ENCODE results near the gene TCIRG1. TPM values are rescaled to one million over a fixed set of nuclear protein-coding genes. Genes with fewer than 3 reads are reported as not detected.

Gene TCIRG1
- total RNA-seq, 1 experiment from 2014 or later, result 51.1 TPM

DNA sequence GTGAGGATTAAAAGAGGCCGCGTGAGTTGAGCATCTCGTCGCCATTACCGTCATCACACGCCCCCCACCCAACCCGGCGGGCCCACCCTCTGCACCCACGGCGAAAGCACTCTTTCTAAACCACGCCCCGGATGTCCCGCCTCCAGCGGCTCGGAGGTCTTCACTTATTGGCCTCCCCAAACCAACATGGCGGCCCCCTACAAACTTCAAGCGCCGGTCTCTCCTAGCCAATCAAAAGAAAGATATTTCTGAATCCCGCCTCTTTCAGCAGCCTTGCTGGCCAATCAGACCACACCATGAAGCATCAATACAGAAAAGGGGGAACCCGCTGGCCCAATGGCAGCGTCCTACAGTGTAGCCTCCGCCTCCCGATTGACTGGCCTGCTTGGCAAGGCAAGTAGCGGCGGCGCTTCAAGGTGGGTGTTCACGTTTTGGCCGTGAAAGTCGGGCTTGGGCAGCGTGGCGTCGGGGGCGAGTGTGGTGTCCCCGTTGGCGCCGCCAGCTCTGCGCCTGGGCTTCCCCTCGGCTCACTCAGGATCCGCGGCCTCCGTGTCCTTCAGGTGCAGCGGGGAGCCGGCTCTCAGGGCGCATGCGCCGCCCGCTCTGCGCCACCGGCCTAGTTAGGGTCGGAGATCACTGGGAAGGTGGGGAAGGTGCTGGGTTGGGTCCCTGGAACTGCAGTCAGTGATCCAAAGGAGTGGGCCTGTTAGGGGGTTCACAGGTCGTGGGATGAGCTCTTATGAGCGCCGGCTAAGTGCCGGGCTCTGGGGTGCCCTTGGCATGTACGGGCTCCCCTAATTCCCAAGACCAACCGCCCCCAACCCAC lies 8.3 kb upstream of the TCIRG1 start, which contains the start of gene NDUFS8:
TSS of gene NDUFS8 (plus strand) at position 364 of the 826 bp plus-strand sequence. CDS start 1,471 bp downstream, outside the sequence.
- no peaks in the 10 kb centered on the region for H3K27me3 Mint-ChIP-seq (ENCODE audit: low read depth)
- ATAC-seq (peak; percentile 95), DNase-seq (ENCODE audit: low spot score) (peak; percentile 96)

DNA sequence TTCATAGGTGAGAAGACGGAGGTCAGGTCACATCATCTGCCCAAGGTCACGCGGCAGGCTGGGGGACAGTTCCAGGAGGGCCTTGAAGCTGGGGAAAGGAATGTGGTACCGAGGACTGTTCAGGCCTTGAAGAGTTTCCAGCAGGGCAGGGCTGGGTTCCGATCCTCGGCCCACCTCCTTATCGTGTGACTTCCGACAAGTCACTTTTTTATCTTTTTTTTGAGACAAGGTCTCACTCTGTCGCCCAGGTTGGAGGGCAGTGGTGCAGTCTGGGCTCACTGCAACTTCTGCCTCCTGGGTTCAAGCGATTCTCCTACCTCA lies 7.7 kb upstream of the TCIRG1 start:
- ATAC-seq (no peak), DNase-seq (ENCODE audit: low spot score) (no peak)
- TF ChIP-seq, protein P1, sequence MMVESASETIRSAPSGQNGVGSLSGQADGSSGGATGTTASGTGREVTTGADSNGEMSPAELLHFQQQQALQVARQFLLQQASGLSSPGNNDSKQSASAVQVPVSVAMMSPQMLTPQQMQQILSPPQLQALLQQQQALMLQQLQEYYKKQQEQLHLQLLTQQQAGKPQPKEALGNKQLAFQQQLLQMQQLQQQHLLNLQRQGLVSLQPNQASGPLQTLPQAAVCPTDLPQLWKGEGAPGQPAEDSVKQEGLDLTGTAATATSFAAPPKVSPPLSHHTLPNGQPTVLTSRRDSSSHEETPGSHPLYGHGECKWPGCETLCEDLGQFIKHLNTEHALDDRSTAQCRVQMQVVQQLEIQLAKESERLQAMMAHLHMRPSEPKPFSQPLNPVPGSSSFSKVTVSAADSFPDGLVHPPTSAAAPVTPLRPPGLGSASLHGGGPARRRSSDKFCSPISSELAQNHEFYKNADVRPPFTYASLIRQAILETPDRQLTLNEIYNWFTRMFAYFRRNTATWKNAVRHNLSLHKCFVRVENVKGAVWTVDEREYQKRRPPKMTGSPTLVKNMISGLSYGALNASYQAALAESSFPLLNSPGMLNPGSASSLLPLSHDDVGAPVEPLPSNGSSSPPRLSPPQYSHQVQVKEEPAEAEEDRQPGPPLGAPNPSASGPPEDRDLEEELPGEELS (CRISPR knock-in tag; IDR thresholded peaks at IDR 0.05), result no peak
- peak; percentile 13; the same call in 1 of the 2 replicates for TF ChIP-seq MYBL2 (CRISPR knock-in tag; IDR thresholded peaks at IDR 0.05)
- peak overlapping the region; percentile 96 for H3K4me3 Mint-ChIP-seq
- peaks cover 19% of the 10 kb centered on the region for H3K4me1 Mint-ChIP-seq
- CTCF ChIA-PET, result no interaction called here
- POLR2A ChIA-PET, result no interaction called here
- no peaks in the 10 kb centered on the region for H3K9me3 Mint-ChIP-seq
- H3K27ac Mint-ChIP-seq, result no peak overlapping the region
- H3K27me3 Mint-ChIP-seq (ENCODE audit: low read depth), result no peaks in the 10 kb centered on the region
- peaks cover 9% of the 10 kb centered on the region for H3K36me3 Mint-ChIP-seq

More for the DNA sequence above, 8.3 kb upstream of the TCIRG1 start, which contains the start of gene NDUFS8:
- Mint-ChIP-seq H3K4me1 (peaks cover 19% of the 10 kb centered on the region), H3K36me3 (peaks cover 9% of the 10 kb centered on the region), H3K27ac (peak within 1 kb of the TSS; percentile 96), H3K9me3 (no peaks in the 10 kb centered on the region), H3K4me3 (peak within 1 kb of the TSS; percentile 96)
- TF ChIP-seq FOXP1 (CRISPR knock-in tag; IDR thresholded peaks at IDR 0.05; ENCODE audit: borderline replicate concordance), result peak; percentile 78
- TF ChIP-seq, protein P2, sequence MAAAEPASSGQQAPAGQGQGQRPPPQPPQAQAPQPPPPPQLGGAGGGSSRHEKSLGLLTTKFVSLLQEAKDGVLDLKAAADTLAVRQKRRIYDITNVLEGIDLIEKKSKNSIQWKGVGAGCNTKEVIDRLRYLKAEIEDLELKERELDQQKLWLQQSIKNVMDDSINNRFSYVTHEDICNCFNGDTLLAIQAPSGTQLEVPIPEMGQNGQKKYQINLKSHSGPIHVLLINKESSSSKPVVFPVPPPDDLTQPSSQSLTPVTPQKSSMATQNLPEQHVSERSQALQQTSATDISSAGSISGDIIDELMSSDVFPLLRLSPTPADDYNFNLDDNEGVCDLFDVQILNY (CRISPR knock-in tag; IDR thresholded peaks at IDR 0.05), result 0 out of 2 replicates have a peak, but pooled peaks have one; percentile 27
- peak; percentile 47; the same call in 1 of the 2 replicates for TF ChIP-seq SP1 (CRISPR knock-in tag; conservative IDR thresholded peaks at IDR 0.05)
- peak; percentile 76 for TF ChIP-seq NFYB (CRISPR knock-in tag; conservative IDR thresholded peaks at IDR 0.05; ENCODE audit: low read depth)
- TF ChIP-seq, protein P1 (CRISPR knock-in tag; IDR thresholded peaks at IDR 0.05), result peak; percentile 45
- TF ChIP-seq GABPB1 (CRISPR knock-in tag; IDR thresholded peaks at IDR 0.05), result no peak
- peak; percentile 16; the same call in 1 of the 2 replicates for TF ChIP-seq MYBL2 (CRISPR knock-in tag; IDR thresholded peaks at IDR 0.05)
- TF ChIP-seq ETV6 (CRISPR knock-in tag; IDR thresholded peaks at IDR 0.05), result 0 out of 2 replicates have a peak, but pooled peaks have one; percentile 42
- TF ChIP-seq GRHL2 (CRISPR knock-in tag; IDR thresholded peaks at IDR 0.05; ENCODE audit: insufficient replicate concordance, severe bottlenecking), result no peak
- POLR2A ChIA-PET, result no interaction called here
- CTCF ChIA-PET, result interaction anchor here (0.6 to 1.2 kb wide), 3 partner anchors 10 to 95 kb away, joined by 3 to 5 read pairs (median 4); no protein-coding TSS in a partner anchor

DNA sequence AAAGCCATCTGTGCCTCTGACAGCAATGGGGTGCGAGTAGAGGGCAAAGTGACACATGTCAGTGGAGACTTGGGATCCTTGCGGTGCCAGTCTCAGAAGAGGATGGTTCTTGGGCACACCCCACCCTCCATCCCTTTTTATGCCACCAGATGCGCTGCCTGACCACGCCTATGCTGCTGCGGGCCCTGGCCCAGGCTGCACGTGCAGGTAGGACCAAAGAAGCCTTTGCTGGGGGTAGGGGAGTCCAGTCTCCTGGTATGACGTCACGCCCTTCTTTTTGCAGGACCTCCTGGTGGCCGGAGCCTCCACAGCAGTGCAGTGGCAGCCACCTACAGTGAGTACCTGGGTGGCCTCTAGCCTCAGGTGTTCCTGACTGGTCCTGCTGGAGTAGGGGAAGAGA lies 6.8 kb upstream of the TCIRG1 start:
- peaks cover 9% of the 10 kb centered on the region for H3K36me3 Mint-ChIP-seq
- peak overlapping the region; percentile 65 for H3K27ac Mint-ChIP-seq
- ATAC-seq, result no peak
- POLR2A ChIA-PET, result no interaction called here
- peaks cover 19% of the 10 kb centered on the region for H3K4me1 Mint-ChIP-seq
- no peaks in the 10 kb centered on the region for H3K27me3 Mint-ChIP-seq (ENCODE audit: low read depth)
- DNase-seq (ENCODE audit: low spot score), result no peak
- no peak for TF ChIP-seq NFATC4 (CRISPR knock-in tag; IDR thresholded peaks at IDR 0.05)
- no peak for TF ChIP-seq SOX15 (CRISPR knock-in tag; IDR thresholded peaks at IDR 0.05)
- no peak for TF ChIP-seq IRF2 (CRISPR knock-in tag; IDR thresholded peaks at IDR 0.05; ENCODE audit: borderline replicate concordance, low read depth)
- TF ChIP-seq, protein P3, sequence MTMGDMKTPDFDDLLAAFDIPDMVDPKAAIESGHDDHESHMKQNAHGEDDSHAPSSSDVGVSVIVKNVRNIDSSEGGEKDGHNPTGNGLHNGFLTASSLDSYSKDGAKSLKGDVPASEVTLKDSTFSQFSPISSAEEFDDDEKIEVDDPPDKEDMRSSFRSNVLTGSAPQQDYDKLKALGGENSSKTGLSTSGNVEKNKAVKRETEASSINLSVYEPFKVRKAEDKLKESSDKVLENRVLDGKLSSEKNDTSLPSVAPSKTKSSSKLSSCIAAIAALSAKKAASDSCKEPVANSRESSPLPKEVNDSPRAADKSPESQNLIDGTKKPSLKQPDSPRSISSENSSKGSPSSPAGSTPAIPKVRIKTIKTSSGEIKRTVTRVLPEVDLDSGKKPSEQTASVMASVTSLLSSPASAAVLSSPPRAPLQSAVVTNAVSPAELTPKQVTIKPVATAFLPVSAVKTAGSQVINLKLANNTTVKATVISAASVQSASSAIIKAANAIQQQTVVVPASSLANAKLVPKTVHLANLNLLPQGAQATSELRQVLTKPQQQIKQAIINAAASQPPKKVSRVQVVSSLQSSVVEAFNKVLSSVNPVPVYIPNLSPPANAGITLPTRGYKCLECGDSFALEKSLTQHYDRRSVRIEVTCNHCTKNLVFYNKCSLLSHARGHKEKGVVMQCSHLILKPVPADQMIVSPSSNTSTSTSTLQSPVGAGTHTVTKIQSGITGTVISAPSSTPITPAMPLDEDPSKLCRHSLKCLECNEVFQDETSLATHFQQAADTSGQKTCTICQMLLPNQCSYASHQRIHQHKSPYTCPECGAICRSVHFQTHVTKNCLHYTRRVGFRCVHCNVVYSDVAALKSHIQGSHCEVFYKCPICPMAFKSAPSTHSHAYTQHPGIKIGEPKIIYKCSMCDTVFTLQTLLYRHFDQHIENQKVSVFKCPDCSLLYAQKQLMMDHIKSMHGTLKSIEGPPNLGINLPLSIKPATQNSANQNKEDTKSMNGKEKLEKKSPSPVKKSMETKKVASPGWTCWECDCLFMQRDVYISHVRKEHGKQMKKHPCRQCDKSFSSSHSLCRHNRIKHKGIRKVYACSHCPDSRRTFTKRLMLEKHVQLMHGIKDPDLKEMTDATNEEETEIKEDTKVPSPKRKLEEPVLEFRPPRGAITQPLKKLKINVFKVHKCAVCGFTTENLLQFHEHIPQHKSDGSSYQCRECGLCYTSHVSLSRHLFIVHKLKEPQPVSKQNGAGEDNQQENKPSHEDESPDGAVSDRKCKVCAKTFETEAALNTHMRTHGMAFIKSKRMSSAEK (CRISPR knock-in tag; IDR thresholded peaks at IDR 0.05; ENCODE audit: borderline replicate concordance), result no peak
- TF ChIP-seq, protein P4, sequence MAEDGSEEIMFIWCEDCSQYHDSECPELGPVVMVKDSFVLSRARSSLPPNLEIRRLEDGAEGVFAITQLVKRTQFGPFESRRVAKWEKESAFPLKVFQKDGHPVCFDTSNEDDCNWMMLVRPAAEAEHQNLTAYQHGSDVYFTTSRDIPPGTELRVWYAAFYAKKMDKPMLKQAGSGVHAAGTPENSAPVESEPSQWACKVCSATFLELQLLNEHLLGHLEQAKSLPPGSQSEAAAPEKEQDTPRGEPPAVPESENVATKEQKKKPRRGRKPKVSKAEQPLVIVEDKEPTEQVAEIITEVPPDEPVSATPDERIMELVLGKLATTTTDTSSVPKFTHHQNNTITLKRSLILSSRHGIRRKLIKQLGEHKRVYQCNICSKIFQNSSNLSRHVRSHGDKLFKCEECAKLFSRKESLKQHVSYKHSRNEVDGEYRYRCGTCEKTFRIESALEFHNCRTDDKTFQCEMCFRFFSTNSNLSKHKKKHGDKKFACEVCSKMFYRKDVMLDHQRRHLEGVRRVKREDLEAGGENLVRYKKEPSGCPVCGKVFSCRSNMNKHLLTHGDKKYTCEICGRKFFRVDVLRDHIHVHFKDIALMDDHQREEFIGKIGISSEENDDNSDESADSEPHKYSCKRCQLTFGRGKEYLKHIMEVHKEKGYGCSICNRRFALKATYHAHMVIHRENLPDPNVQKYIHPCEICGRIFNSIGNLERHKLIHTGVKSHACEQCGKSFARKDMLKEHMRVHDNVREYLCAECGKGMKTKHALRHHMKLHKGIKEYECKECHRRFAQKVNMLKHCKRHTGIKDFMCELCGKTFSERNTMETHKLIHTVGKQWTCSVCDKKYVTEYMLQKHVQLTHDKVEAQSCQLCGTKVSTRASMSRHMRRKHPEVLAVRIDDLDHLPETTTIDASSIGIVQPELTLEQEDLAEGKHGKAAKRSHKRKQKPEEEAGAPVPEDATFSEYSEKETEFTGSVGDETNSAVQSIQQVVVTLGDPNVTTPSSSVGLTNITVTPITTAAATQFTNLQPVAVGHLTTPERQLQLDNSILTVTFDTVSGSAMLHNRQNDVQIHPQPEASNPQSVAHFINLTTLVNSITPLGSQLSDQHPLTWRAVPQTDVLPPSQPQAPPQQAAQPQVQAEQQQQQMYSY (CRISPR knock-in tag; IDR thresholded peaks at IDR 0.05), result no peak
- TF ChIP-seq ZNF138 (CRISPR knock-in tag; conservative IDR thresholded peaks at IDR 0.05), result no peak
- no peak for TF ChIP-seq TEAD1 (CRISPR knock-in tag; IDR thresholded peaks at IDR 0.05)
- CTCF ChIA-PET, result interaction anchor here (0.9 kb wide), 1 partner anchor 177 kb away, joined by 3 read pairs; no protein-coding TSS in a partner anchor
- H3K9me3 Mint-ChIP-seq, result no peaks in the 10 kb centered on the region
- H3K4me3 Mint-ChIP-seq, result peak overlapping the region; percentile 96

Data from WTC11 (cell line).